Lower leg skin (tissue), 3 donors: ENCODE results near the gene IRF9.

Experiments used
- CTCF ChIP-seq, 3 donors: fragments of 450-650 bp; IDR thresholded peaks; one replicate each; pipeline ENCODE4 v1.5.1; 2016; ENCODE audit warnings: antibody characterized with exemption in 3 of 3, mild to moderate bottlenecking in 3 of 3, moderate library complexity in 2 of 3
- POLR2A ChIP-seq, 2 donors: fragments of 450-650 bp; IDR thresholded peaks; one replicate each; pipeline ENCODE4 v1.6.1; 2016 to 2017; ENCODE audit warnings: antibody characterized with exemption in 2 of 2, mild to moderate bottlenecking in 1 of 2, moderate library complexity in 1 of 2

GRCh38 chr14:24150993-24151392, 10.1 kb upstream of the IRF9 start:
- no peak for TF ChIP-seq POLR2A (IDR thresholded peaks at IDR 0.05)
- no peak for TF ChIP-seq CTCF (IDR thresholded peaks at IDR 0.05)
